Skin epidermis (tissue), 12 donors: Measurements from ENCODE around the gene TBC1D14.
"Not testable (repeated sequence)": the region's sequence is repeated elsewhere in the genome, so short reads cannot be mapped to it uniquely, and the experiment has no call there.

Source experiments
- H3K27ac ChIP-seq, 21 experiments: fragments of 200-600 bp; sonication (generic) in 11 of 21; one replicate each; pipeline ENCODE4 v1.5.0; 2020; ENCODE audit warnings: mild to moderate bottlenecking in 3 of 21, inconsistent platforms in 2 of 21, moderate library complexity in 2 of 21
- H3K4me3 ChIP-seq, 7 experiments: fragments of 200-600 bp; sonication (generic) in 2 of 7; one replicate each; pipeline ENCODE4 v1.5.0; 2020; ENCODE audit warnings: inconsistent platforms in 2 of 7, mild to moderate bottlenecking in 2 of 7, moderate library complexity in 1 of 7

The TBC1D14 gene

GRCh38 chr4:7077371-7077770 lies 167.7 kb downstream of the TBC1D14 start:
- H3K4me3 ChIP-seq = no peak overlapping the region

GRCh38 chr4:7078025-7078424 lies 168.4 kb downstream of the TBC1D14 start:
- Histone ChIP-seq H3K4me3 (no peak overlapping the region), H3K27ac (no peak overlapping the region)

More at GRCh38 chr4:7077371-7077770, 167.7 kb downstream of the TBC1D14 start:
- no peak overlapping the region for H3K27ac ChIP-seq

- H3K27ac ChIP-seq, H3K4me3 ChIP-seq: not testable (repeated sequence)
Measured at GRCh38 chr4:7079483-7079882, 169.9 kb downstream of the TBC1D14 start.

GRCh38 chr4:7079909-7080308 lies 170.3 kb downstream of the TBC1D14 start:
- not testable (repeated sequence) for H3K27ac ChIP-seq, H3K4me3 ChIP-seq
